Lower leg skin (tissue), 3 donors: ENCODE measurements around the gene ZNF236.

Source experiments
- CTCF ChIP-seq, 3 donors: fragments of 450-650 bp; IDR thresholded peaks; one replicate each; pipeline ENCODE4 v1.5.1; 2016; ENCODE audit warnings: antibody characterized with exemption in 3 of 3, mild to moderate bottlenecking in 3 of 3, moderate library complexity in 2 of 3
- POLR2A ChIP-seq, 2 donors: fragments of 450-650 bp; IDR thresholded peaks; one replicate each; pipeline ENCODE4 v1.6.1; 2016 to 2017; ENCODE audit warnings: antibody characterized with exemption in 2 of 2, mild to moderate bottlenecking in 1 of 2, moderate library complexity in 1 of 2

- TF ChIP-seq CTCF (IDR thresholded peaks at IDR 0.05) (no peak), POLR2A (IDR thresholded peaks at IDR 0.05) (no peak)
These were observed 171.2 kb downstream of the ZNF236 start for GRCh38 chr18:76993573-76993972.
